ENCODE results near the gene ZMYND11.

ZMYND11 gene

GRCh38 chr10:232878-233277 is 97.6 kb downstream of the ZMYND11 start:
- no peak for DNase-seq (ENCODE audit: insufficient read length)
- FAIRE-seq: no peak
- no peak for TF ChIP-seq POLR2AphosphoS5 (IDR thresholded peaks at IDR 0.05; ENCODE audit: low read depth, low read length)
- no peak for TF ChIP-seq POLR2A (IDR thresholded peaks at IDR 0.05; ENCODE audit: low read depth, low read length)
- no peak for TF ChIP-seq TAF1 (IDR thresholded peaks at IDR 0.05; ENCODE audit: borderline replicate concordance, low read depth, low read length)

GRCh38 chr10:234708-235406 is 99.6 kb downstream of the ZMYND11 start:
- no peak for TF ChIP-seq POLR2AphosphoS5 (IDR thresholded peaks at IDR 0.05; ENCODE audit: low read depth, low read length)
- no peak for TF ChIP-seq POLR2A (IDR thresholded peaks at IDR 0.05; ENCODE audit: low read depth, low read length)
- no peak for FAIRE-seq
- no peak for DNase-seq (ENCODE audit: insufficient read length)

GRCh38 chr10:235915-236314 is 100.7 kb downstream of the ZMYND11 start:
- no peak for TF ChIP-seq TAF1 (IDR thresholded peaks at IDR 0.05; ENCODE audit: borderline replicate concordance, low read depth, low read length)
- no peak for TF ChIP-seq POLR2A (IDR thresholded peaks at IDR 0.05; ENCODE audit: low read depth, low read length)
- TF ChIP-seq POLR2AphosphoS5 (IDR thresholded peaks at IDR 0.05; ENCODE audit: low read depth, low read length): no peak
- no peak for DNase-seq (ENCODE audit: insufficient read length)

GRCh38 chr10:239109-239508 is 103.9 kb downstream of the ZMYND11 start:
- TF ChIP-seq POLR2AphosphoS5 (IDR thresholded peaks at IDR 0.05; ENCODE audit: low read depth, low read length): no peak
- TF ChIP-seq POLR2A (IDR thresholded peaks at IDR 0.05; ENCODE audit: low read depth, low read length): no peak
- no peak for TF ChIP-seq TAF1 (IDR thresholded peaks at IDR 0.05; ENCODE audit: borderline replicate concordance, low read depth, low read length)
- FAIRE-seq (no peak), DNase-seq (ENCODE audit: insufficient read length) (no peak)

More at GRCh38 chr10:235915-236314, 100.7 kb downstream of the ZMYND11 start:
- no peak for FAIRE-seq

GRCh38 chr10:241451-241850 is 106.2 kb downstream of the ZMYND11 start:
- FAIRE-seq (no peak), DNase-seq (ENCODE audit: insufficient read length) (no peak)
- TF ChIP-seq POLR2AphosphoS5 (IDR thresholded peaks at IDR 0.05; ENCODE audit: low read depth, low read length) (no peak), TAF1 (IDR thresholded peaks at IDR 0.05; ENCODE audit: borderline replicate concordance, low read depth, low read length) (no peak), POLR2A (IDR thresholded peaks at IDR 0.05; ENCODE audit: low read depth, low read length) (no peak)

- DNase-seq (ENCODE audit: insufficient read length) (no peak), FAIRE-seq (no peak)
- TF ChIP-seq POLR2A (IDR thresholded peaks at IDR 0.05; ENCODE audit: low read depth, low read length) (no peak), POLR2AphosphoS5 (IDR thresholded peaks at IDR 0.05; ENCODE audit: low read depth, low read length) (no peak), TAF1 (IDR thresholded peaks at IDR 0.05; ENCODE audit: borderline replicate concordance, low read depth, low read length) (no peak)
Measured at GRCh38 chr10:241966-242643, 106.8 kb downstream of the ZMYND11 start.

GRCh38 chr10:244227-244626 is 109.0 kb downstream of the ZMYND11 start:
- FAIRE-seq (no peak), DNase-seq (ENCODE audit: insufficient read length) (no peak)
- no peak for TF ChIP-seq POLR2A (IDR thresholded peaks at IDR 0.05; ENCODE audit: low read depth, low read length)
- no peak for TF ChIP-seq POLR2AphosphoS5 (IDR thresholded peaks at IDR 0.05; ENCODE audit: low read depth, low read length)
- no peak for TF ChIP-seq TAF1 (IDR thresholded peaks at IDR 0.05; ENCODE audit: borderline replicate concordance, low read depth, low read length)

GRCh38 chr10:246431-246830 is 111.2 kb downstream of the ZMYND11 start:
- DNase-seq (ENCODE audit: insufficient read length): no peak
- FAIRE-seq: no peak
- TF ChIP-seq POLR2AphosphoS5 (IDR thresholded peaks at IDR 0.05; ENCODE audit: low read depth, low read length) (no peak), TAF1 (IDR thresholded peaks at IDR 0.05; ENCODE audit: borderline replicate concordance, low read depth, low read length) (no peak), POLR2A (IDR thresholded peaks at IDR 0.05; ENCODE audit: low read depth, low read length) (no peak)

GRCh38 chr10:247480-247879 is 112.2 kb downstream of the ZMYND11 start:
- DNase-seq (ENCODE audit: insufficient read length) (no peak), FAIRE-seq (no peak)
- TF ChIP-seq POLR2AphosphoS5 (IDR thresholded peaks at IDR 0.05; ENCODE audit: low read depth, low read length) (no peak), TAF1 (IDR thresholded peaks at IDR 0.05; ENCODE audit: borderline replicate concordance, low read depth, low read length) (no peak), POLR2A (IDR thresholded peaks at IDR 0.05; ENCODE audit: low read depth, low read length) (no peak)

GRCh38 chr10:248307-248706 is 113.1 kb downstream of the ZMYND11 start:
- TF ChIP-seq POLR2A (IDR thresholded peaks at IDR 0.05; ENCODE audit: low read depth, low read length) (no peak), POLR2AphosphoS5 (IDR thresholded peaks at IDR 0.05; ENCODE audit: low read depth, low read length) (no peak), TAF1 (IDR thresholded peaks at IDR 0.05; ENCODE audit: borderline replicate concordance, low read depth, low read length) (no peak)
- no peak for FAIRE-seq
- DNase-seq (ENCODE audit: insufficient read length): no peak

- FAIRE-seq: no peak
- no peak for DNase-seq (ENCODE audit: insufficient read length)
- no peak for TF ChIP-seq TAF1 (IDR thresholded peaks at IDR 0.05; ENCODE audit: borderline replicate concordance, low read depth, low read length)
Measured at GRCh38 chr10:251982-252582, 116.8 kb downstream of the ZMYND11 start.

Data from GM12892 (cell line).